ENCODE measurements around the gene FCGR3A. TPM values are rescaled to one million over a fixed set of nuclear protein-coding genes. Genes with fewer than 3 reads are reported as not detected.
"Not testable (repeated sequence)": the region's sequence is repeated elsewhere in the genome, so short reads cannot be mapped to it uniquely, and the experiment has no call there.

Gene FCGR3A
- total and polyA plus RNA-seq, 2 donors (not counting 1 experiment from before 2014, with no cell fraction given), result 1.3 to 3.1 TPM

GRCh38 chr1:161550942-161551341, 1.3 kb upstream of the FCGR3A start:
- H3K36me3 ChIP-seq (replicated peaks in 1 of 2; ENCODE audit: control extremely low read depth in 1 of 2, control insufficient read depth in 1 of 2, extremely low read depth in 1 of 2, insufficient read depth in 2 of 2, low read length in 1 of 2); CTCF ChIA-PET; H3K9me3 Mint-ChIP-seq (ENCODE audit: insufficient read depth); H2AFZ ChIP-seq (ENCODE audit: insufficient read depth, low read depth, low read length, poor library complexity, severe bottlenecking); POLR2A ChIA-PET; H3K4me3 ChIP-seq (ENCODE audit: control extremely low read depth in 1 of 5, extremely low read depth in 1 of 5, insufficient read depth in 1 of 5, low read depth in 2 of 5, low read length in 4 of 5); H3K9me3 ChIP-seq (ENCODE audit: control extremely low read depth in 1 of 3, control insufficient read depth in 2 of 3, insufficient read depth in 1 of 3, low read length in 2 of 3); H3K79me2 ChIP-seq (ENCODE audit: control insufficient read depth, insufficient read depth, low read length); ATAC-seq (ENCODE audit: low read depth); H3K4me2 ChIP-seq (replicated peaks; ENCODE audit: low read depth, low read length, poor library complexity, severe bottlenecking); H3K27me3 Mint-ChIP-seq; H3K27me3 ChIP-seq (replicated peaks in 1 of 4; ENCODE audit: control extremely low read depth in 1 of 4, control insufficient read depth in 3 of 4, insufficient read depth in 4 of 4, low read length in 3 of 4); H3K27ac Mint-ChIP-seq; H3K4me3 Mint-ChIP-seq; H4K20me1 ChIP-seq (ENCODE audit: control insufficient read depth, insufficient read depth, low read length, poor library complexity, severe bottlenecking); intact Hi-C loops (cut with micrococcal nuclease); DNase-seq; H3K9ac ChIP-seq (ENCODE audit: low read length); H3K27ac ChIP-seq (ENCODE audit: low read length in 2 of 2): not testable (repeated sequence)
- H3K4me1 Mint-ChIP-seq, result peaks cover 12% of the 10 kb centered on the region
- H3K4me1 ChIP-seq (ENCODE audit: control insufficient read depth in 2 of 2, insufficient read depth in 2 of 2, low read length in 2 of 2), result peaks cover 0 to 11% of the 10 kb centered on the region in 2 donors
- WGBS (ENCODE audit: insufficient coverage), result 98% methylated on average over 4 of the region's 5 CpGs

GRCh38 chr1:161548749-161549406, 740 bp downstream of the FCGR3A start:
- H3K9ac ChIP-seq (ENCODE audit: low read length); H2AFZ ChIP-seq (ENCODE audit: insufficient read depth, low read depth, low read length, poor library complexity, severe bottlenecking); H3K36me3 ChIP-seq (replicated peaks in 1 of 2; ENCODE audit: control extremely low read depth in 1 of 2, control insufficient read depth in 1 of 2, extremely low read depth in 1 of 2, insufficient read depth in 2 of 2, low read length in 1 of 2); H3K4me3 ChIP-seq (ENCODE audit: control extremely low read depth in 1 of 5, extremely low read depth in 1 of 5, insufficient read depth in 1 of 5, low read depth in 2 of 5, low read length in 4 of 5); H3K27me3 Mint-ChIP-seq; H3K9me3 Mint-ChIP-seq (ENCODE audit: insufficient read depth); CTCF ChIA-PET; H3K27ac Mint-ChIP-seq; H3K4me3 Mint-ChIP-seq; DNase-seq; H3K27ac ChIP-seq (ENCODE audit: low read length in 2 of 2); POLR2A ChIA-PET; H3K27me3 ChIP-seq (replicated peaks in 1 of 4; ENCODE audit: control extremely low read depth in 1 of 4, control insufficient read depth in 3 of 4, insufficient read depth in 4 of 4, low read length in 3 of 4); H4K20me1 ChIP-seq (ENCODE audit: control insufficient read depth, insufficient read depth, low read length, poor library complexity, severe bottlenecking); intact Hi-C loops (cut with micrococcal nuclease); ATAC-seq (ENCODE audit: low read depth); H3K79me2 ChIP-seq (ENCODE audit: control insufficient read depth, insufficient read depth, low read length); H3K4me2 ChIP-seq (replicated peaks; ENCODE audit: low read depth, low read length, poor library complexity, severe bottlenecking); H3K9me3 ChIP-seq (ENCODE audit: control extremely low read depth in 1 of 3, control insufficient read depth in 2 of 3, insufficient read depth in 1 of 3, low read length in 2 of 3): not testable (repeated sequence)
- WGBS (ENCODE audit: insufficient coverage), result no CpG with 5 or more reads among the region's 2 CpGs
- H3K4me1 Mint-ChIP-seq, result peaks cover 15% of the 10 kb centered on the region
- peaks cover 2 to 17% of the 10 kb centered on the region in 2 donors for H3K4me1 ChIP-seq (ENCODE audit: control insufficient read depth in 2 of 2, insufficient read depth in 2 of 2, low read length in 2 of 2)

GRCh38 chr1:161547995-161548741, 1.4 kb downstream of the FCGR3A start:
- H3K4me2 ChIP-seq (replicated peaks; ENCODE audit: low read depth, low read length, poor library complexity, severe bottlenecking); ATAC-seq (ENCODE audit: low read depth); H3K9me3 Mint-ChIP-seq (ENCODE audit: insufficient read depth); H3K36me3 ChIP-seq (replicated peaks in 1 of 2; ENCODE audit: control extremely low read depth in 1 of 2, control insufficient read depth in 1 of 2, extremely low read depth in 1 of 2, insufficient read depth in 2 of 2, low read length in 1 of 2); H3K27ac ChIP-seq (ENCODE audit: low read length in 2 of 2); intact Hi-C loops (cut with micrococcal nuclease); H3K9ac ChIP-seq (ENCODE audit: low read length); H3K27ac Mint-ChIP-seq; H3K27me3 Mint-ChIP-seq; H3K27me3 ChIP-seq (replicated peaks in 1 of 4; ENCODE audit: control extremely low read depth in 1 of 4, control insufficient read depth in 3 of 4, insufficient read depth in 4 of 4, low read length in 3 of 4); H3K9me3 ChIP-seq (ENCODE audit: control extremely low read depth in 1 of 3, control insufficient read depth in 2 of 3, insufficient read depth in 1 of 3, low read length in 2 of 3); H4K20me1 ChIP-seq (ENCODE audit: control insufficient read depth, insufficient read depth, low read length, poor library complexity, severe bottlenecking); H3K79me2 ChIP-seq (ENCODE audit: control insufficient read depth, insufficient read depth, low read length); H3K4me3 Mint-ChIP-seq; POLR2A ChIA-PET; DNase-seq; H3K4me3 ChIP-seq (ENCODE audit: control extremely low read depth in 1 of 5, extremely low read depth in 1 of 5, insufficient read depth in 1 of 5, low read depth in 2 of 5, low read length in 4 of 5); H2AFZ ChIP-seq (ENCODE audit: insufficient read depth, low read depth, low read length, poor library complexity, severe bottlenecking): not testable (repeated sequence)
- CTCF ChIA-PET, result interaction anchor here (1.2 kb wide), 1 partner anchor 193 kb away, joined by 3 read pairs; no protein-coding TSS in a partner anchor
- H3K4me1 Mint-ChIP-seq, result peaks cover 17% of the 10 kb centered on the region
- peaks cover 2 to 17% of the 10 kb centered on the region in 2 donors for H3K4me1 ChIP-seq (ENCODE audit: control insufficient read depth in 2 of 2, insufficient read depth in 2 of 2, low read length in 2 of 2)
- WGBS (ENCODE audit: insufficient coverage), result 100% methylated on average over 1 of the region's 8 CpGs

Measured in B cell (primary cell).